Fibroblast of lung (primary cell): ENCODE data around the gene CCIN.
"Not testable (repeated sequence)": the region's sequence is repeated elsewhere in the genome, so short reads cannot be mapped to it uniquely, and the experiment has no call there.

ENCODE experiments used
- CTCF ChIP-seq, 2 donors: IDR thresholded peaks in 1 of 2; conservative IDR thresholded peaks in 1 of 2; 1 replicate in 1 of 2; 2 replicates in 1 of 2; pipeline ENCODE4 v1.5.1; 2011 to 2012; ENCODE audit warnings: low read length in 2 of 2, control low read depth in 1 of 2, inconsistent platforms in 1 of 2, low read depth in 1 of 2, mild to moderate bottlenecking in 1 of 2
- EZH2 ChIP-seq: IDR thresholded peaks from 2 replicates; pipeline ENCODE4 v1.5.1; 2012; ENCODE audit warnings: low read length, control low read depth, mild to moderate bottlenecking; ENCODE audit errors: missing control alignments

GRCh38 chr9:36159509-36159908, 9.7 kb upstream of the CCIN start:
- not testable (repeated sequence) for TF ChIP-seq CTCF (conservative IDR thresholded peaks at IDR 0.05 in 1 of 2, IDR thresholded peaks at IDR 0.05 in 1 of 2; ENCODE audit: low read depth in 1 of 2, low read length in 2 of 2); EZH2
